CD4-positive, alpha-beta T cell treated with Interleukin-6 at 100 ng/mL for 8 hours (primary cell): ENCODE results near the gene NEMP1.
"Not testable (repeated sequence)": the region's sequence is repeated elsewhere in the genome, so short reads cannot be mapped to it uniquely, and the experiment has no call there.

Source experiments
- DNase-seq: peaks from one replicate; pipeline ENCODE4 v3.0.0-alpha.2; 2020; ENCODE audit warnings: mixed read lengths, low spot score

The NEMP1 gene

GRCh38 chr12:57091638-57092528, 13.3 kb upstream of the NEMP1 start:
- no peak for DNase-seq

DNA sequence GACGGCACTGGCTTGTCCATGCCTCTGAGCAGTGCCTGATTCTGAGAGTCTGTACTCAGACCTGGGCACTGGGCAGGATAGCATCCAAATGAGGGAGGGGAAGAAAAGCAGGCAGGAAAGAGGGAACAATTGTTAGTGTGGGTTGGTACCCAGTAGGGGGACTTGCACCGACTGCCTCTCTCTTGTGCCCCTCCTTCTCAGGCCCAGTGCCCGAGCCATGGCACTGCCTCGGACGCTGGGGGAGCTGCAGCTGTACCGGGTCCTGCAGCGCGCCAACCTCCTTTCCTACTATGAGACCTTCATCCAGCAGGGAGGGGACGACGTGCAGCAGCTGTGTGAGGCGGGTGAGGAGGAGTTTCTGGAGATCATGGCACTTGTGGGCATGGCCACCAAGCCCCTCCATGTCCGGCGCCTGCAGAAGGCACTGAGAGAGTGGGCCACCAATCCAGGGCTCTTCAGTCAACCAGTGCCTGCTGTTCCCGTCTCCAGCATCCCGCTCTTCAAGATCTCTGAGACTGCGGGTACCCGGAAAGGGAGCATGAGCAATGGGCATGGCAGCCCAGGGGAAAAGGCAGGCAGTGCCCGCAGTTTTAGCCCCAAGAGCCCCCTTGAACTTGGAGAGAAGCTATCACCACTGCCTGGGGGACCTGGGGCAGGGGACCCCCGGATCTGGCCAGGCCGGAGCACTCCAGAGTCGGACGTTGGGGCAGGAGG, 12.5 kb upstream of the NEMP1 start:
- DNase-seq = no peak

GRCh38 chr12:57090490-57090889, 11.9 kb upstream of the NEMP1 start:
- DNase-seq = no peak

- DNase-seq = peak; percentile 31
Measured at GRCh38 chr12:57089271-57090245, 11.0 kb upstream of the NEMP1 start.

- peak; percentile 98 for DNase-seq
Measured at GRCh38 chr12:57088354-57089270, 10.0 kb upstream of the NEMP1 start, which contains the start of gene NAB2. NAB2 (plus strand) TSS chr12:57089114; CDS start chr12:57089272, 158 bp downstream.

DNA sequence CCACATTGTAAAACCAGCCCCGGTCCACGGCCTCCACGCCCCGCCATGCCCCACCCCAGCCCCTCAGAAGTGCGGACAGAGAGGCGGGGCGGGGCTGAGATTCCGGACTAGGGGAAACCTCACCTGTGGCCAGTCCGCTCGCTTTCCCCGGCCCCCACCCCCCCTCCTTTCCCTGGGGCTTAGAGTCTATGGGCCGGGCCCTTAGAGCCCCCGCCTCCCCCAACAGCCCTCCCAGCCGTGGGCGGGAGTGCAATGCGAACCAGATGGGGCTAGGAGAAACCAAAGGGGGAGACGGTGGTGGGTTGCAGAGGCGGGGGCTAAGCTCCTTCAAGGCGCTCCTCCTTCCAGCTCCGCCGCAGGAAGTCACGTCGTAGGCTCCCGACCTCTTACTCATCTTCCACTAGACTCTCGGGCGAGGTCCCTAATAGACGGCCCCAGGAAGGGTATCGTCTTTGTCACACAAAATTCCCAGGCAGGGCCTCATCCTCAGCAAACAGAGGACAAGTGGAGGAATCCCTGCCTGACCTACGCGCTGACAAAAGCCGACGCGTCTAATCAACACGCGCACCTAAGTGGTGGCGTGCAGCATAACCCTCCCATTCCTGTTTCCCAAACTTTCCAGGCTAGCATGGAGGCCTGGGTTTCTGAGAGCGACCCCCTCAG, 9.2 kb upstream of the NEMP1 start:
- peak; percentile 62 for DNase-seq

DNA sequence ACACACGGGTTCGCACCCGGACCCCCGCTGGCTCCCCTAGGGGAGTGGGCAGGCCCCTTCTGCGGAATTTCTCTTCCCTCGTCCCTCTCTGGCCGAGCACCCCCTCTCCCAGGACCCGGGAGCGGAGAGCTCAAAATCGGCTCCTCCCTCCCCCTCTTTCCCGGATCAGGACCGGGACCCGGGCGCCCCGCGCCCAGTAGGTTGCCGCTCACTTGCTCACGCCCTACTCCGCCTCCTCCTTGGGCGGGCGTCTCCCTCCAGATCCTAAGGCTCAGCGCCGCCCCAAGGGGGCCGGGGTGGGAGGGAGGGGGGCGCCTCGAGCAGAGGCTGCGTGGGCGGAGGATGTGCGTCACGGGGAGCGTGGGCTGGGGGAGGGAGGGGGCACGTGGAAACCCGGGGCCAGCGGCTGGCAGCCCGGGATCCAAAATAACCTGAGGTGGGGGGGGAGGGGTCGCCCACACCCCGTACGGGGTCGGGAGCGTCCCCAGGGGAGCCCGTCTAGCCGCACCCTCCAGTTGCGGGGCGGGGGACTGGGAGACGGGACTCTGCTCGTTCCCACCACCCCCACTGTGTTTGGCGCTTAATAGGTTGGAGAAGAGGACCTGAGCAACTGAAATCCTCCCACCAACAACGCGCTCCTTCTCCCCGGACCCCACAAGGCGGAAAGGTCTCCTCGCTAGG, 8.6 kb upstream of the NEMP1 start:
- DNase-seq = peak; percentile 90

DNA sequence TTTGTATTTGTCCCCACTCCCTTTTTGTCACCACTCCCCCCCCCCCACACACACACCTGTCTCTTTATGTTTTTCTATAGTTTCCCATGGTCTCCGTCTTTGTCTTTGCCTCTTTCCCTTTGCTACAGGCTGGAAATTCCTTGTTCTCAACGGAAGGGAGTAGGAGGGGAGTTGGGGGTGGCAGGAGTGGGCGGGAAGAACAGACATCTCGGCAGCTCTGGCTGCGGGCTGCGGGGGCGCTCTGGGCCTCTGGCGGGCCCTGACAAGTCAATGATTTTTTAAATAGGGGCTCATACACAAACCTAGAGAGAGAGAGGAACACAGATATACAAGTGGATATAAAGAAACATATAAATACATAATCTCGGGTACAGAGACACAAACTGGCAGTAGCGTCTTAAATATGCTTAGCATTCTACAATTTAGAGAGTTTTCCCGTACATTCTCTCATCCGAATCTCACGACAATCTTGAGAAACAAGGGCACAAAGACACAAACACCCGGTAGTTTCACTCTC, 8.0 kb upstream of the NEMP1 start:
- DNase-seq = peak; percentile 40

DNA sequence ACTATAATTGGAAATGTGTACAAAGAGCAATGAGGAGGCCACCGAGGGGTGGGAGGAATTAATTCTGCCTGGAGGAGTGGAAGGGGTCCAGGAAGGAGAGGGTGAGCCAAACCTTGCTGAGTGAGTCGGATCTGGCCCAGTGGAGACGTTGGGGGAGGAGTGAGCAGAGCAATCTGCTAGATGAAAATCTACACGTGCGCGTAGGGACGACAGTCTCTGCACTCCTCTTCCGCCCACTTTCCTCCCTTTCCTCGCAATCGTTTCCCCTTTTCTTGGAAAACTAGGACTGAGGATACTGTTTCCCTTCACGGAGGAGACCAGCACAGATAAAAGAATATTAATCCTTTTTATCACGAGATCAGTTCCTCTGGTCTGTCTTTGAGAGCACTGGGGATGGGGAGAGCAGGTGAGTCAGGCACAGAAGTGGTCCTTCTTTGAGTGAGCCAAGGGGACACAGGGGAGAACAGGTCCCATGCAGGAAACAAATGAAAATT, 7.5 kb upstream of the NEMP1 start:
- no peak for DNase-seq

DNA sequence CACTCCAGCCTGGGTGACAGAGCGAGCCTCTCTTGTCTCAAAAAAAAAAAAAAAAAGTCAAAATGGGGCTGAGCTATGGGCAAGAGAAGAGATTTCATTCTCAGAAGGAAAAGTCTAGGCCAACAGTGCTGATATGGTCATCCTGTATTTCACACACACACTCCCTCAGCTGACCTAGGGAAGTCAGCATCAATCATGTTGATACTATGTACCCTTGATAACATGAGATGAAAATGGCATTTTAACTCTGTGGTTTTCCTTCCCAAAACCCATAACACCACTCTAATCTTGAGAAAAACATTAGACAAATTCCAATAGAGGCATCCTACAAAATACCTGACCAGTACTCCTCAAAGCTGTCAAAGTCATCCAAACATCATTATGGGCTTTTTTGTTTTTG, 2.3 kb upstream of the NEMP1 start:
- no peak for DNase-seq

DNA sequence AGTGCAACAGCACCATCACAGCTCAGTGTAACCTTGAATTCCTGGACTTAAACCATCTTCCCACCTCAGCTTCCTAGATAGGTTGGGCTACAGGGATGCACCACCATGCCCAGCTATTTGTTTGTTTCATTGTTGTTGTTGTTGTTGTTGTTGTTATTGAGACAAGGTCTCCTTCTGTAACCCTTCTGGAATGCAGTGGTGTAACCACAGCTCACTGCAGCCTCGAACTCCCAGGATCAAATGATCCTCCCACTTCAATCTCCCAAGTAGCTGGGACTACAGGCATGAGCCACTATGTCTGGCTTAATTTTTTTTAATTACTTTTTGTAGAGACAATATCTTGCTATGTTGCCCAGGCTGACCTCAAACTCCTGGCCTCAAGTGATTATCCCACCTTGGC, 1.2 kb upstream of the NEMP1 start:
- no peak for DNase-seq

DNA sequence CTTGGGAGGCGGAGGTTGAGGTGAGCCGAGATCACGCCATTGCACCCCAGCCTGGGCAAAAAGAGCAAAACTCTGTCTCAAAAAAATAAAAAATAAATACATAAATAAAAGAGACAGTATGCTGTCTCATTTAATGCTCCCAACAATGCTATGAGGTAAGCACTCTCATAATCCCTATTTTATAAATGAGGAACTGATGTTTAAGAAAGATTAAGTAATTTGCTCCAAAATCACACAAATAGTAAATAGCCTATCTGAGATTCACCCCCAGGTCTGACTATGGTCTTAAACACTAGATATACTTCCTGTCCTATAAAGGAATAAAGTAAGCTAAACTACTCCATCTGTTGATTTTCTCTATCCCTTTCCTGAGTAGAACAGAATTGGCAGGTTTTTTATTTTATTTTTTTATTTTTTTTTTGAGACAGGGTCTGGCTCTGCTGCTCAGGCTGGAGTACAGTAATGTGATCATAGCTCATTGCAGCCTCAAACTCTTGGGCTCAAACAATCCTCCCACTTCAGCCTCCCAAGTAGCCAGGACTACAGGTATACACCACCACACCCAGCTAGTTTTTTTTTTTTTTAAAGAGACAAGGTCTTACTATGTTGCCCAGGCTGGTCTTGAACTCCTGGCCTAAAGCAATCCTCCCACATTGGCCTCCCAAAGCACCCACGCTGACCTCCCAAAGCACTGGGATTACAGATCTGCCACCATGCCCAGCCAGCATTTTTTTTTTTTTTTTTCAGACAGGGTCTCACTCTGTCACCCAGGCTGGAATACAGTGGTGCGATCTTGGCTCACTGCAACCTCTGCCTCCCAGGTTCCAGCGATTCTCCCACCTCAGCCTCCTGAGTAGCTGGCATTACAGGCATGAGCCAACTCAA, 4.8 kb downstream of the NEMP1 start:
- not testable (repeated sequence) for DNase-seq

DNA sequence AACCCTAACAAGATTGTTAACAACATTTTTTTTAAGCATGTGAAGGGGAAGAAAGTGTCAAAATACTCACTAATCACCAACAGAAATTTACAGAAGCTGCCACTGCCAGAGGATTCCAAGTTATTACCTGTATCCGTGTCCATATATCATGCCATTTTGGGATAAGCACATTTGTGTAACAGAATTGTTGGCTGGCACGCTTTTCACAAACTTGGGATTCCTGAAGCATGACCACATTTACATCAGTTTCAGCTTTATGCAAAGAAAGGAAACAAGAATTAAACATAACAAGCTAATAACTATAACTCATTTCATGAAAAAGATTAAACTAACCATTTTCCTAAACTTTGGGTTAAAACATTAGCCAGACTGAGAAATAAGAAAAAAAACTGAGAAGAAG, 5.9 kb downstream of the NEMP1 start:
- no peak for DNase-seq

GRCh38 chr12:57069523-57069922, 9.1 kb downstream of the NEMP1 start:
- DNase-seq = peak; percentile 78

DNA sequence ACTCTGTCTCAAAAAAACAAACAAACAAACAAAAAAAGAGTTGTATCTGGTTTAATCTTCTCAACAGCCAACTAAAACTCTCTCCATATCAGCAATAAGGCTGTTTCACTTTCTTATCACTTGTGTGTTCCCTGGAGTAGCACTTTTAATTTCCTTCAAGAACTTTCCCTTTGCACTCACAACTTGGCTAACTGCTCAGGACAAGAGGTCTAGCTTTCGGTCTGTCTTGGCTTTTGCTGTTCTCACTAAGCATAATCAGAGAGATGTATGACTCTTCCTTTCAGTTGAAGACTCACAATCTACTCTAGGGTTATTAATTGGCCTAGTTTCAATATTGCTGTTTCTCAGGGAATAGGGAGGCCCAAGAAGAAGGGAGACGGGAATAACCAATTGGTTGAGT, 12.3 kb downstream of the NEMP1 start:
- no peak for DNase-seq

- peak; percentile 67 for DNase-seq
Measured at GRCh38 chr12:57063991-57064685, 14.5 kb downstream of the NEMP1 start.

DNA sequence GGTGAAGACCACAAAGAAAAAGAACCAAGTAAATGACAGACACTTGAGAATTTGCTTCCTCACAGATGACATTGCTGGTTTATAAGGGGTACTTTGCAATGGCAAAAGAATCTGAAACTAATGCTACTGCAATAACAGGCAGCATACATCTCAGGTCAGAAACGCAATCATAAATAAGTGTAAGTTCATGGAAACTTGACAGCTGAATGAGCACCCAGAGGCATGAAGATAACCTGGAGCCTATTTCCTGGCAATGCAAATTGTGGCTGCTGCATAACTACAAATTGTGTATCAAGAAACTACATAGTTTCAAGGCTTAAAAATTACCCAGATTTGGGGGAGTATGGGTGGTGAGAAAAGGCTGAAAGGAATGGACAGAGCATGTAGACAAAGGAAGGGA, 20.1 kb downstream of the NEMP1 start:
- no peak for DNase-seq
